Spleen (tissue), 11 donors: ENCODE data around the gene FBXO5. TPM values are rescaled to one million over a fixed set of nuclear protein-coding genes. Genes with fewer than 3 reads are reported as not detected.
A peak's percentile ranks its signal among the peaks of the same experiment; 100 is the strongest.
"Not testable (repeated sequence)": the region's sequence is repeated elsewhere in the genome, so short reads cannot be mapped to it uniquely, and the experiment has no call there.

ENCODE experiments used
- DNase-seq: peaks from one replicate; pipeline ENCODE4 v3.0.0-alpha.2; 2020
- H3K27ac ChIP-seq, 8 donors: fragments of 200-600 bp; sonication (generic) in 7 of 8; 1 replicate in 4 of 8; 2 replicates in 4 of 8; pipeline versions ENCODE4 v1.5.0 to v1.8.0; 2016 to 2021; ENCODE audit warnings: inconsistent platforms in 4 of 8, mild to moderate bottlenecking in 4 of 8, moderate library complexity in 1 of 8
- H3K27me3 ChIP-seq, 7 donors: fragments of 200-600 bp; sonication (generic) in 6 of 7; replicated peaks in 1 of 7; 1 replicate in 4 of 7; 2 replicates in 3 of 7; pipeline versions ENCODE4 v1.5.0 to v1.8.0; 2016 to 2021; ENCODE audit warnings: inconsistent platforms in 3 of 7, mild to moderate bottlenecking in 1 of 7
- H3K36me3 ChIP-seq, 6 donors: fragments of 200-600 bp; sonication (generic) in 5 of 6; 1 replicate in 4 of 6; 2 replicates in 2 of 6; pipeline versions ENCODE4 v1.5.0 to v1.8.0; 2016 to 2021; ENCODE audit warnings: inconsistent platforms in 2 of 6
- H3K4me1 ChIP-seq, 6 donors: fragments of 200-600 bp; sonication (generic) in 5 of 6; 1 replicate in 3 of 6; 2 replicates in 3 of 6; pipeline versions ENCODE4 v1.5.0 to v1.8.0; 2016 to 2021; ENCODE audit warnings: inconsistent platforms in 3 of 6
- H3K4me3 ChIP-seq, 8 donors: fragments of 200-600 bp; sonication (generic) in 7 of 8; 1 replicate in 4 of 8; 2 replicates in 4 of 8; pipeline versions ENCODE4 v1.5.0 to v1.8.0; 2016 to 2021; ENCODE audit warnings: inconsistent platforms in 4 of 8, mild to moderate bottlenecking in 4 of 8, moderate library complexity in 2 of 8
- H3K9me3 ChIP-seq, 8 donors: fragments of 200-600 bp; sonication (generic) in 7 of 8; 1 replicate in 4 of 8; 2 replicates in 4 of 8; pipeline versions ENCODE4 v1.5.0 to v1.8.0; 2016 to 2021; ENCODE audit warnings: inconsistent platforms in 4 of 8
- POLR2A ChIP-seq, 3 donors: fragments of 450-650 bp; IDR thresholded peaks; one replicate each; pipeline ENCODE4 v1.5.1; 2017; ENCODE audit warnings: antibody characterized with exemption in 3 of 3, mild to moderate bottlenecking in 1 of 3
- POLR2AphosphoS5 ChIP-seq, 3 donors: sonication (generic); formaldehyde crosslinking; IDR thresholded peaks; one replicate each; pipeline ENCODE4 v1.5.1; 2017; ENCODE audit warnings: antibody characterized with exemption in 3 of 3
- WGBS, 5 donors: extraction: QIAGEN DNeasy Blood & Tissue Kit in 3 of 5; methylation state at CpG; one replicate each; pipeline versions ENCODE4 v1.1.5 to v1.1.7; 2013 to 2018; 5-methylcytosine and 5-hydroxymethylcytosine counted together
- intact Hi-C: fragments of 100-400 bp; cut with DNase I; formaldehyde crosslinking; loops from one replicate; pipeline ENCODE4 v1.15.0; 2023; ENCODE audit warnings: low total_unique reads
- polyA plus RNA-seq, 3 donors: library from polyadenylated mRNA; stranded (reverse); fragments of 200-250 nt; gene quantifications; one replicate each; pipeline ENCODE4 v1.2.1, GENCODE V29; 2013
- total RNA-seq, 7 donors: library from RNA; depleted of rRNA in 3 of 7; stranded (reverse); fragments of >200 nt in 3 of 7; fragmentation: NEBNext Ultra II Directional in 4 of 7; extraction: Animal tissue kit (Norgen Biotek cat#: 25700) in 4 of 7; gene quantifications; one replicate each; pipeline versions ENCODE4 v1.1.0 to v1.2.1, GENCODE V29; 2016 to 2021
- TF ChIP-seq, protein P1 (sequence below), 11 experiments: fragments of 200-600 bp in 7 of 11; fragments of 450-650 bp in 4 of 11; sonication (generic) in 4 of 11; IDR thresholded peaks in 8 of 11; conservative IDR thresholded peaks in 3 of 11; 1 replicate in 7 of 11; 2 replicates in 4 of 11; pipeline versions ENCODE4 v1.4.0 to v1.8.0; 2016 to 2021; ENCODE audit warnings: antibody characterized with exemption in 11 of 11, inconsistent platforms in 4 of 11, mild to moderate bottlenecking in 1 of 11
- donor health status: healthy with polysubstance abuse.
- donor health status: DM: no; HTN: no; CAD: no; lungs with moderate emphysema.
- donor health status: DM: no; HTN: no; CAD: no.
- donor health status: Bipolar disorder and iron deficiency.
- donor health status: healthy.
- donor health status: DM: no; HTN: no; CAD: no.
- donor health status: DM: yes; HTN: yes; CAD: no.

FBXO5 gene
- total and polyA plus RNA-seq, 10 donors = 4.8 to 15.0 (median 8.6) TPM

DNA sequence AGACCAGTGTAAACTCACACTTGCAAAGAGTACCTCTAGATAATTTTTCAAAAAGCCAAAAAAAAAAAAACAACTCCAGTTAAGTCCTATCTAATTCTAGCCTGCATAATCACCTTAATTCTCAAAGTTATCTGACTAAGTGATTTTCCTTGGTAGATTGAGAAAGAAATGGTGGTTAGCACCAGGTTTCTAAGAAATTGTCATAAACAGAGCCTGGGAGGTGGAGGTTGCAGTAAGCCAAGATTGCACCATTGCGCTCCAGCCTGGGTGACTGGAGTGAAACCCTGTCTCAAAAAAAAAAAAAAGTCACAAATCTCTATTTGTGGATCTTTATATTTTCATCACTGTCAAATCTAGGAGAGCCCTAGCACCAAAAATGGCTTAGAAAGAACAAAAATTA lies 8.9 kb downstream of the FBXO5 start:
- H3K27me3 ChIP-seq = no peaks in the 10 kb centered on the region
- intact Hi-C loops = no loop called here
- TF ChIP-seq, protein P1, sequence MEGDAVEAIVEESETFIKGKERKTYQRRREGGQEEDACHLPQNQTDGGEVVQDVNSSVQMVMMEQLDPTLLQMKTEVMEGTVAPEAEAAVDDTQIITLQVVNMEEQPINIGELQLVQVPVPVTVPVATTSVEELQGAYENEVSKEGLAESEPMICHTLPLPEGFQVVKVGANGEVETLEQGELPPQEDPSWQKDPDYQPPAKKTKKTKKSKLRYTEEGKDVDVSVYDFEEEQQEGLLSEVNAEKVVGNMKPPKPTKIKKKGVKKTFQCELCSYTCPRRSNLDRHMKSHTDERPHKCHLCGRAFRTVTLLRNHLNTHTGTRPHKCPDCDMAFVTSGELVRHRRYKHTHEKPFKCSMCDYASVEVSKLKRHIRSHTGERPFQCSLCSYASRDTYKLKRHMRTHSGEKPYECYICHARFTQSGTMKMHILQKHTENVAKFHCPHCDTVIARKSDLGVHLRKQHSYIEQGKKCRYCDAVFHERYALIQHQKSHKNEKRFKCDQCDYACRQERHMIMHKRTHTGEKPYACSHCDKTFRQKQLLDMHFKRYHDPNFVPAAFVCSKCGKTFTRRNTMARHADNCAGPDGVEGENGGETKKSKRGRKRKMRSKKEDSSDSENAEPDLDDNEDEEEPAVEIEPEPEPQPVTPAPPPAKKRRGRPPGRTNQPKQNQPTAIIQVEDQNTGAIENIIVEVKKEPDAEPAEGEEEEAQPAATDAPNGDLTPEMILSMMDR (IDR thresholded peaks at IDR 0.05 in 8 of 11, conservative IDR thresholded peaks at IDR 0.05 in 3 of 11) = no peak
- TF ChIP-seq POLR2A (IDR thresholded peaks at IDR 0.05) (no peak), POLR2AphosphoS5 (IDR thresholded peaks at IDR 0.05) (no peak)
- H3K9me3 ChIP-seq = peaks cover 0 to 13% (median 9%) of the 10 kb centered on the region in 8 donors
- DNase-seq = no peak
- peaks cover 0 to 55% (median 15%) of the 10 kb centered on the region in 6 donors for H3K4me1 ChIP-seq
- peak overlapping the region in 1 of 8 donors; percentile 16 for H3K27ac ChIP-seq
- WGBS, 5 donors = 71 to 96% (median 84%) methylated on average over 1 of the region's 1 CpG
- H3K4me3 ChIP-seq = no peak overlapping the region
- peaks cover 3 to 71% (median 48%) of the 10 kb centered on the region in 6 donors for H3K36me3 ChIP-seq

DNA sequence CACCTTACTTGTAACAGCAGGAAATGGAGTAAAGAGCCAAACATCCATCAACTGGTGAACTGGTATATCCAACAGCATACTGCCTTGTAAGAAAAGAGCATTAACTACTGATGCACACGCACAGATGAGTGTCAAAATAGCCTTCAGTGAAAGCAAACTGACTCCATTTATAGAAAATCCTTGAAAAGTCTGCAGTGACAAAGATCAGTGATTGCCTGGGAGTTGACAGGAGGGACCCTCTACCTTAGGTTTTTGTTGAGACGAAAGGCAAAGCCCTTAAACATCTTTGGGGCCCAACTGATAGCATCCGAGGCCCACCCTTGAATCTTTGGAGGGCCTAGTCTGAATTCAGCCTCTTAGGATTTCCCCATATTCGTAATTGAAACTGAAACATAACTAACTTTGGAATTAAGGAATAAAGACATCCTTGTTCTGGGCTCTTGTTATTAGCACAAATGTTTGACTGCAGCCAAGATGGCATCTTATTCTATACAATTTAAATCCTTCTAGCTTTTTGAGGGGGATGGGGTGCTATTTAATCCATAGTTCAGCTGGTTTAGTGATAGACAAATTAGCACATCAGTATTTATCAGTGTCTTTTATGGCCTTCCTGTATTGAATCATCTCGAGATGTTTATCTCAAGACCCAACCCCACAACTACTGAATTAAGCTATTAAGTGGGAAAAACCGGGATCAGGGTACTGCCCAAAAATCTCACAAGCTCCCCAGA lies 13.0 kb downstream of the FBXO5 start:
- intact Hi-C loops = no loop called here
- TF ChIP-seq, protein P1 (IDR thresholded peaks at IDR 0.05 in 8 of 11, conservative IDR thresholded peaks at IDR 0.05 in 3 of 11) = no peak
- no peak for TF ChIP-seq POLR2A (IDR thresholded peaks at IDR 0.05)
- TF ChIP-seq POLR2AphosphoS5 (IDR thresholded peaks at IDR 0.05) = no peak
- peaks cover 3 to 58% (median 47%) of the 10 kb centered on the region in 6 donors for H3K36me3 ChIP-seq
- WGBS, 5 donors = 93 to 99% (median 96%) methylated on average over 6 of the region's 6 CpGs
- no peak for DNase-seq
- no peak overlapping the region for H3K4me3 ChIP-seq
- no peaks in the 10 kb centered on the region for H3K27me3 ChIP-seq
- H3K9me3 ChIP-seq = peaks cover 0 to 50% (median 42%) of the 10 kb centered on the region in 8 donors
- peaks cover 0 to 16% (median 5%) of the 10 kb centered on the region in 6 donors for H3K4me1 ChIP-seq
- H3K27ac ChIP-seq = no peak overlapping the region

DNA sequence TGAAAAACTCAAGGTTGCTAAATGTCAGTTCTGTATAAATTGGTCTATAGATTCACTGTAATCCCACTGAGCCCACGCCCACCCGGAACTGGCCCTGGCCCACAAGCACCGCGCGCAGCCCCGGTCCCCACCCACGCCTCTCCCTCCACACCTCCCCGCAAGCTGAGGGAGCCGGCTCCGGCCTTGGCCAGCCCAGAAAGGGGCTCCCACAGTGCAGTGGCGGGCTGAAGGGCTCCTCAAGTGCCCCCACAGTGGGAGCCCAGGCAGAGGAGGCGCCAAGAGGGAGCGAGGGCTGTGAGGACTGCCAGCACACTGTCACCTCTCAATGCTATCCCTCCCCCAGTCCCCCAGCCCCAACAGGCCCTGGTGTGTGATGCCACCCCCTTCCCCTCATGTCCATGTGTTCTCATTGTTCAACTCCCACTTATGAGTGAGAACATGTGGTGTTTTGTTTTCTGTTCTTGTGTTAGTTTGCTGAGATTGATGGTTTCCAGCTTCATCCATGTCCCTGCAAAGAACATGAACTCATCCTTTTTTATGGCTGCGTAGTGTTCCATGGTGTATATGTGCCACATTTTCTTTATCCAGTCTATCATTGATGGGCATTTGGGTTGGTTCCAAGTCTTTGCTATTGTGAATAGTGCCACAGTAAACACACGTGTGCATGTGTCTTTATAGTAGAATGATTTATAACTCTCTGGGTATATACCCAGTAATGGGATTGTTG lies 16.5 kb downstream of the FBXO5 start:
- not testable (repeated sequence) for H3K27me3 ChIP-seq
- 88 to 99% (median 90%) methylated on average over 12 to 15 of the region's 15 CpGs for WGBS, 5 donors

DNA sequence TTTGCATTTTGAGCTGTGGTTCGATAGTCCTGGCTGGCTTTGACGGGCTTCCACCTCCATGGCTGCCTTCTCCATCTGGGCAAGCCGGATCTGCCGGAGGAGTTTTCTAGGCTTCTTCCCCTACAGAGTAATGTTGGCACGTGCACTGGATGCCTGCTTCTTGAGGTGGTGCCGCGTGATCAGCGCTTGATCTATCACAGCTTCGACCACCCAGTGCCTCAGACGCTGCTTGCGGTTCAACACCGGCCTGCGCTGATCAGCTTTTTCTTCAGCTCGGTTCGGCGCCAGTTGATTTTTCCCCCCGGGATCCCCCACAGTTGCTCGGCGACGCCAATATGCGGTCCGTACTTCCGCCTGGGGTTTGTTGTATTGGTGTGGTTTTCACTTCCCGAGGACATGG lies 23.5 kb downstream of the FBXO5 start:
- no peak for TF ChIP-seq POLR2AphosphoS5 (IDR thresholded peaks at IDR 0.05)
- TF ChIP-seq POLR2A (IDR thresholded peaks at IDR 0.05) = no peak
- TF ChIP-seq, protein P1 (IDR thresholded peaks at IDR 0.05 in 8 of 11, conservative IDR thresholded peaks at IDR 0.05 in 3 of 11) = no peak
- Histone ChIP-seq H3K36me3 (no peaks in the 10 kb centered on the region), H3K4me1 (no peaks in the 10 kb centered on the region), H3K27ac (no peak overlapping the region), H3K27me3 (peaks cover 0 to 6% (median 0%) of the 10 kb centered on the region in 7 donors), H3K9me3 (peaks cover 0 to 12% (median 7%) of the 10 kb centered on the region in 8 donors), H3K4me3 (no peak overlapping the region)
- WGBS, 5 donors = 92 to 95% (median 94%) methylated on average over 24 of the region's 24 CpGs
- intact Hi-C loops = no loop called here
- no peak for DNase-seq

More for the DNA sequence above, 16.5 kb downstream of the FBXO5 start:
- intact Hi-C loops, DNase-seq, H3K27ac ChIP-seq, H3K4me3 ChIP-seq, H3K4me1 ChIP-seq: not testable (repeated sequence)
- Histone ChIP-seq H3K9me3 (peaks cover 0 to 52% (median 43%) of the 10 kb centered on the region in 8 donors), H3K36me3 (peaks cover 3 to 22% (median 21%) of the 10 kb centered on the region in 6 donors)
